Thyroid gland (tissue), 4 donors: ENCODE results near the gene SGCD.

ENCODE experiments used
- POLR2A ChIP-seq, 2 donors: fragments of 450-650 bp; IDR thresholded peaks; one replicate each; pipeline ENCODE4 v1.6.1; 2017; ENCODE audit warnings: antibody characterized with exemption in 2 of 2, mild to moderate bottlenecking in 2 of 2, moderate library complexity in 1 of 2
- TF ChIP-seq, protein P1 (sequence below), 6 experiments: fragments of 200-600 bp in 3 of 6; fragments of 450-650 bp in 3 of 6; sonication (generic) in 3 of 6; IDR thresholded peaks; one replicate each; pipeline ENCODE4 v1.5.1; 2016 to 2019; ENCODE audit warnings: antibody characterized with exemption in 6 of 6, mild to moderate bottlenecking in 2 of 6, inconsistent platforms in 1 of 6, moderate library complexity in 1 of 6

DNA sequence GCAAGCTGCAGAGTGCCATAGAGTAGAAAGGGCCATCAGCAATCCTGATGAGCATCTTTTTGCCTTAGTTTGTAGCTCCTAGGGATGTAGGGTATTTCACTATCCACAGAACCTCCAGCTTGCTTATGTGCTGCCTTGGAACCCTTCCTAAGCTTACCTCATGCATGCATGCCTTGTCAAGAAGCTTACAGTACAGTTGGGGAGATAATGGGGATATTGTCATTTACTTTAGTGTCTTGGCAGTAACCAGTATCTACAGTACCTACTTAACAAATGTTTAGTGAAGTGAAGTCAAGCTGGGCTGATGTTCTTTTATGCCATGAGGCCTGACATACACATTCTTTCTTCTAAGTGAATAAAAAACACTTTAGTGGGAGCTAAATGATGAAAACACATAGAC, 358.5 kb downstream of the SGCD start:
- TF ChIP-seq, protein P1, sequence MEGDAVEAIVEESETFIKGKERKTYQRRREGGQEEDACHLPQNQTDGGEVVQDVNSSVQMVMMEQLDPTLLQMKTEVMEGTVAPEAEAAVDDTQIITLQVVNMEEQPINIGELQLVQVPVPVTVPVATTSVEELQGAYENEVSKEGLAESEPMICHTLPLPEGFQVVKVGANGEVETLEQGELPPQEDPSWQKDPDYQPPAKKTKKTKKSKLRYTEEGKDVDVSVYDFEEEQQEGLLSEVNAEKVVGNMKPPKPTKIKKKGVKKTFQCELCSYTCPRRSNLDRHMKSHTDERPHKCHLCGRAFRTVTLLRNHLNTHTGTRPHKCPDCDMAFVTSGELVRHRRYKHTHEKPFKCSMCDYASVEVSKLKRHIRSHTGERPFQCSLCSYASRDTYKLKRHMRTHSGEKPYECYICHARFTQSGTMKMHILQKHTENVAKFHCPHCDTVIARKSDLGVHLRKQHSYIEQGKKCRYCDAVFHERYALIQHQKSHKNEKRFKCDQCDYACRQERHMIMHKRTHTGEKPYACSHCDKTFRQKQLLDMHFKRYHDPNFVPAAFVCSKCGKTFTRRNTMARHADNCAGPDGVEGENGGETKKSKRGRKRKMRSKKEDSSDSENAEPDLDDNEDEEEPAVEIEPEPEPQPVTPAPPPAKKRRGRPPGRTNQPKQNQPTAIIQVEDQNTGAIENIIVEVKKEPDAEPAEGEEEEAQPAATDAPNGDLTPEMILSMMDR (IDR thresholded peaks at IDR 0.05), result no peak
- no peak for TF ChIP-seq POLR2A (IDR thresholded peaks at IDR 0.05)
